LHCN-M2 (cell line): Measurements from ENCODE around the gene GNA14. TPM values are rescaled to one million over a fixed set of nuclear protein-coding genes. Genes with fewer than 3 reads are reported as not detected.
"Not testable (repeated sequence)": the region's sequence is repeated elsewhere in the genome, so short reads cannot be mapped to it uniquely, and the experiment has no call there.

Experiments
- DNase-seq: peaks from one replicate; pipeline ENCODE4 v3.0.0-alpha.2; 2012; ENCODE audit warnings: low read depth
- total RNA-seq: library from RNA; depleted of rRNA; stranded (reverse); fragments of >200 nt; gene quantifications from 2 replicates; pipeline ENCODE4 v1.2.3, GENCODE V29; 2014

The GNA14 gene
- total RNA-seq, 1 experiment from 2014 or later, result not detected

- DNase-seq, result no peak
These were observed 572 bp downstream of the GNA14 start for GRCh38 chr9:77647267-77648233.

DNA sequence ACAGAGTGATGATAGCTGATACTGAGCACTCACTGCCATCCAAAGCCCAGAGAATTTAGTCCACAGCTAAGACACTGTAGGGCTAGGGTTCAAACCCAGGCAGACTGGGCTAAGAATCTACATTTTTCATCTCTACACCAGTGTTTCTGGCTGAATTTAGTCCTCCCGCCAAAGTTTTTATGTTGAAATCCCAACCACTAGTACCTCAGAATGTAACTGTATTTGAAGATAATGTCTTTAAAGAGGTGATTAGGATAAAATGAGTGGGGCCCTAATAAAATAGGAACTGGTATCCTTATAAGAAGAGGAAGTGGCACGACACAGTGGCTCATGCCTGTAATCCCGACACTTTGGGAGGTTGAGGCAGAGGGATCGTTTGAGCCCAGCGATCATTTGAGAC, 4.3 kb downstream of the GNA14 start:
- DNase-seq, result no peak

GRCh38 chr9:77640741-77641580, 7.2 kb downstream of the GNA14 start:
- DNase-seq, result no peak

- DNase-seq, result no peak
These were observed 15.5 kb downstream of the GNA14 start for GRCh38 chr9:77632652-77633051.

- not testable (repeated sequence) for DNase-seq
These were observed 19.3 kb downstream of the GNA14 start for GRCh38 chr9:77628864-77629263.

DNA sequence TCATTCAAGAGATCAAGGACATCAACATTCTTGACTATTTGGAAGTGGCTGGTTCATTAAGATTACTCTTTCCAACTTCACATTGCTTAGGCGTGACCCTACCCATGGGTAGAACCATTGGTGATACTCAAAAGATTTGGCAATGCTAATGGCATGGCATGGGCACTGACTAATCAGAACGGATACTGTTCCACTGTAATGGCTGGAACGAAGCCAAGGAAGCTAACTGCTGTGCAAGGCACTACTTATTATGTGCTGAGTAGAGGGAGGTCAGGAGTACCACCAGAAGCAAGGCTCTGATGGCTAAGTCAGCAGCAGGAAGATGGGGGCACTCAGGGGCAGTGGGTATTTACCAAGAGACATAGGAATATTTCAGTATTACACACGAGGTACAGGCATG, 31.9 kb downstream of the GNA14 start:
- DNase-seq, result peak; percentile 8

- no peak for DNase-seq
These were observed 33.5 kb downstream of the GNA14 start for GRCh38 chr9:77614645-77615044.

- DNase-seq, result no peak
These were observed 41.6 kb downstream of the GNA14 start for GRCh38 chr9:77606526-77606925.

DNA sequence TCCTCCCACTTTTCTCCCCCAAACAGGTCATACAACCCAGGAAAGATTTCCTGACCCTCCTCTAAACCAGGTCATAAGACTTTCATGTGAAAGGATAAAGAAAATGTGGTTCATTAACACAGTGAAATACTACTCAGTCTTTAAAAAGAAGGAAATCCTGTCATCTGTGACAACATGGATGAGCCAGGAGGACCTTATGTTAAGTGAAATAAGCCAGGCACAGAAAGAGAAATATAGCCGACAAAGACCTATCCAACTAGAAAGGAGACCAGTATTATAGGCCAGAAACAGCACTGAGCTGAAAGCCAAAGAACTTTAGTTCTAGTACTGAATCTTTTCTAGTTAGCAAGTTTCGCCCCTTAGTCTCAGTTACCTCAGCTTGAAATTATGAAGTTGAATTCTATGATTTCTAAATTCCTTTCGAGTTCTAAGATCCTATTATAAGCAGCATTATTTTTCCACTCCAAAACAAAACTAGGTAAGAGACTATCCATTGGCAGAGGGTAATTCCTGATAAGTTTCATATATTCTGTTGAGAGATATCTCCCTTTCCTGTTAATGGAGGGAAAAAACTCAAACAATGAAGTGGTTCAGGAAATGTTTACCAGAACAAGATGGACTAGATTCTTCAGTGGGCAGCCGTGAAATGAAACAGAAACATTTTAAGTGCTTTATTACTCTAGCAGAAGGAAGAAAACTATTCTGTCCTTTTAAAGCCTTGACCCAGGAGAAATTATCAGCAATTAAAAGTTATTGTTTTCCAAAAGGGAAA, 42.5 kb downstream of the GNA14 start:
- DNase-seq, result no peak

DNA sequence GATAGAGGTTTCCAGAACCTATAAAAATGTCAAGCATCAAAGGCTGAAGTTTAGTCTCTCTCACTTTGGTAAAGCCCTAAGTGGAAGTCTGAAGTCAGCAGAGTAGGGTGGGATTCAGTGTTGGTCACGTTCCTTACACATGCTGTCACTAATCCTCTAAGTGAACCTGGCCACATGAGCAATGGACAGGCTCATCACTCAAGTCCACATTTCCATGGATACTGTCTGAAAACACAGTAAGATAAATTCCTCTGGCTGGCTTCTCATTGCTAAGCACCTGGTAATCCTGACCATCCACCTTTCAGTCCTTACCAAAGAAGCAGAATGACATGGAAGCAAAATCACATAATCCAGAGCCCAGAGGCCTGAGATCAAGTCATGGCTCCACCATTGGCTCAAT, 43.8 kb downstream of the GNA14 start:
- DNase-seq, result no peak

DNA sequence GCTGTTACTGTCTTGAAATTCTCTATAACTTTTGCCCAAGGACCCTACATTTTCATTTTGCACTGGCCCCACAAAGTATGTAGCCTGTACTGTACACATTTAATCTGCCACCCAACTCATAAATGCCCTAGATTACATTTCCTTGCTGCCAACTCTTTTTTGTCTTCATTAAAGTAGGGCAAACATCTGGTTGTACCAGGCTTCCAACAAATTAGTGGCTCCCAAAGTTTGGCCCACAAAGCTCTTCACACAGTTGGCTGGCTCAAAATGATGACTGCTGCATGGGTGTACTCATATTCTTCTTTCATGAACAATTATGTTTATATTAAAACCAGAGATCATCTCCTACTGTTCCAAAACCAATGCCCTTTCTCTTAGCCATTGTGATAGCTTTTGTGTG, 45.3 kb downstream of the GNA14 start:
- no peak for DNase-seq

- DNase-seq, result peak; percentile 22
These were observed 46.5 kb downstream of the GNA14 start for GRCh38 chr9:77601476-77602099.

GRCh38 chr9:77600810-77601209, 47.3 kb downstream of the GNA14 start:
- DNase-seq, result no peak

DNA sequence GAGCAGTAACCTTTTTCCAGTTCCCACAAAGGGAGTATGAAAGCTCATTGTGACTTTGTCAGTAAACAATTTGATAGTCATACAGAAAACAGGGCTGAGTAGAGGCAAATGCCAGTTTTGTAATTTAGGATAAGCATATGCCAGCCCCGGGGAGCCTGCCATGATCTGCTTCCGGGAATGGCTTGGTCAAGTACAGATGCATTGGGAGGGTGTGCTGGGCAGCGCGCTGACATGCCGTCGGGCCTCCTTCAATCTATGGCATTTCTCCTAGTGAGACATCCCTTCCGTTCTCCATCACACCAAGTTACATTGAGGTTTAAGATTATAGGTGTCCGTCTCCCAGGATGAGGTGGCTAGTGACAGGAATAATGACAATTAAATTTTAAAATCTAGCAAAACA, 48.6 kb downstream of the GNA14 start:
- DNase-seq, result no peak

- no peak for DNase-seq
These were observed 49.1 kb downstream of the GNA14 start for GRCh38 chr9:77598991-77599390.

DNA sequence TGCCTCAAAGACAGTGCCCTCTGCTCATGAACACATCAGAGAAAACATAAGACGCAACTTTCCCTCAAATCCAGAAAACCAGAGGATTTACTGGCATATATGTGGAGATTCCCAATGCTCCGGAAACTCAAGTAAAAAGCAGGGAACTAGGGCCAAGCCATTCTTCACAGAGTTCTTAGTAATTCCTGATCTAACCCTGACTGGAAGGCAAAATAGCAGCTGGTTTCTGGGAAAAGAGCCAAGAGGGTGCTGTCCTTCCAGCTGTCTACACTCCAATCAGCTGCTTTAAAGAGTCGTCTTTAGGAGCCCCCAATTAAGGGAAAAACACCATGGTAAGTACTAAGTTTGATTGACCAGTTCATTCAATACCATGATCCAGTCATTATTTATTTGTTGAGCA, 49.6 kb downstream of the GNA14 start:
- DNase-seq, result peak; percentile 90

DNA sequence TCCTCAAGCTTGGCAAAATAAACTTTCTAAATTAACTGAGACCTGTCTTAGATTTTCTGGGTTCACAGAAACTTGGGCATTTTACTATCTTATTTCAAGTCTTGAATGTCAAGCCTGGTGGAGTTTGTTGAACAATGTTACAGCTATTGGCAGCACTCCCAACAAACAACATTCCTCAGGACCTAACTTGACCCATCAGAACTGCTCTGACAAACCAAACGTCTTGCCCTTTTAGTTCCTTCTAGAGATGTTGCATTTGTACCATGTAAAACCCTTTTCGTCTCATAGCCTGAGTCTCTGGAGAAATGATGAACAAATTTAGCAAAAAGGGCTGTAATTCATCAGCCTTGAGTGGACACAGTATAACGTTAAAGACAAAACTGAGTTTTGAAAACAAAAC, 51.1 kb downstream of the GNA14 start:
- no peak for DNase-seq

DNA sequence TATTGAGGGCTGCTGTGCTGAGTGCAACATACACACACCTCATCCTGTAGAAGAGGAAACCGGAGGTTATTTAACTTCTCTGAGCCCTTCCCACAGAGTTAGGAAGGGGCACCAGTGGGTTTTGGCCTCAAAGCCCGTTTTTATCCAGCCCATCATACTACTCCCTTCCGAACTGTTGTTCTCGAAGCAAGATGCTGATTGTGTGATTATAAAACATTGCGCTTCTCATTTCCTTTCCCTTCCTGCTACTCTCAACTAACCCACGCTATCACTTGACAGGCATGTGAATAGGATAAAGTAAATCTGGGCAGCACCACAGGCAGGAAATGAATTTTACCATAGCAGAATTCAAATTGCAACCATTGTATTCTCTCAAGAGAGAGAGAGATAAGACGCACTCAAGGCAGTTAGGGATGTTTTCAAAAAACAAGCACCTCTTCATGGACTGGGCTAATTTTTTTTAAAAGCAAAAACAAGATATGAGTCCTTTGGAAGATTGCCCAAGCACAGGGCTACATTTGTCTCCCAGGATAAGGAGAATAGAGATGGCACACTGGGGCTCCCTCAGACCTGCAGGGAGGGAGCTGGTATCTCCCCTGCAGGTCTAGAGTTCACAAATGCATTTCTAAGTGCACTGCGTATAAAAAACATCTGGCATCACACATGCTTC, 52.6 kb downstream of the GNA14 start:
- DNase-seq, result no peak

- no peak for DNase-seq
These were observed 53.2 kb downstream of the GNA14 start for GRCh38 chr9:77594963-77595362.

GRCh38 chr9:77593528-77593927, 54.6 kb downstream of the GNA14 start:
- no peak for DNase-seq

- no peak for DNase-seq
These were observed 55.6 kb downstream of the GNA14 start for GRCh38 chr9:77592476-77592875.
